Fibroblast of gingiva (primary cell): ENCODE results near the gene SHISA6.
"Not testable (repeated sequence)": the region's sequence is repeated elsewhere in the genome, so short reads cannot be mapped to it uniquely, and the experiment has no call there.

ENCODE experiments used
- DNase-seq: peaks from one replicate; pipeline ENCODE4 v3.0.0-alpha.2; 2011; ENCODE audit warnings: low read depth

Gene SHISA6

DNA sequence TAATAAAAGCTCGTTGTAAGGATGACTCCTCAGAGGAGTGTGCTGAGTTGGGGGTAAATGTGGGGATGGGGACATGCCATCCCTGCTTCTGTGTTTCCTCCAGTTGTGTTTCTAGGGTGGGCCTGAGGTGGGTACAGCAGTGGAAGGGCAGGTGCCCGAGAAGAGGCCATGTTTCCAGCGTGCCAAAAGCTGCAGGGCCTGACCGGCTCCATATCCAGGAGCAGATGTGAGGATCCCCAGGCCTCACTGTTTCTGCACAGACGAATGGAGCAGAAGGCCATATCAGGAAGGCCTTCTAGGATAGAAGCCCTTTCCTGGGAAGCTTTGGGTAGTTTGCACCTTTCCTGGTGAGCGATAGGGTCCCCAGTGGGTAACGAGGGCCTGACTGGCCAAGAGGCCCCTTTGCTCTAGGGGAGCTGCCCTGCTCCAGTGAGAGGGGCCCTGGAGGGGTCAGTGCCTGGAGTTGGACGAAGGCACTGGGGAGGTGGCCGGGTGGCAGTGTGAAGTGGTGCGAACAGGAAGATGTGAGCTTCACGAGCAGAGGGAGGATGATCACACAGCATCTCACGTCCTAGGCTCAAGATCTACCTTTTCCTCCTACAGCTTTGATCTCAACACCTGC lies 62.9 kb downstream of the SHISA6 start:
- DNase-seq: no peak

DNA sequence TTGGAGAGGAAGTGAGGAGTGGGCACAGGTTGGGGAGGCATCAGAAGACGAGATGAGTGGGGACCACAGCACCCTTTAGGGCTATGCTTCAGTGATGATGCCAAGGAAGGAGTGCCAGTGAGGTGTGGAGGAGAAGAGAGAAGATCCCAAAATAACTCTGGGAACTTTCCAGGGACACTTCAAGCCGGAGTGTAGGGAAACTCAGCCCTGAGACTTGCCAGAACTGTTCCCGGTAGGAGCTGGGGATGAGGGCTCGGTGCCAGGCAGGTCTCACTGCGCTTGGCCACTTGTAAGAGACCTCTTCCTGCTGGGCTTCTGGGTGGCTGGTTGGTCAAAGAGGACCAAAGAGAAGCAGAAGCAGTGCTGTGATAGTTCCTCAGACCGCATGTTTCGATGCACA lies 63.6 kb downstream of the SHISA6 start:
- DNase-seq: no peak

DNA sequence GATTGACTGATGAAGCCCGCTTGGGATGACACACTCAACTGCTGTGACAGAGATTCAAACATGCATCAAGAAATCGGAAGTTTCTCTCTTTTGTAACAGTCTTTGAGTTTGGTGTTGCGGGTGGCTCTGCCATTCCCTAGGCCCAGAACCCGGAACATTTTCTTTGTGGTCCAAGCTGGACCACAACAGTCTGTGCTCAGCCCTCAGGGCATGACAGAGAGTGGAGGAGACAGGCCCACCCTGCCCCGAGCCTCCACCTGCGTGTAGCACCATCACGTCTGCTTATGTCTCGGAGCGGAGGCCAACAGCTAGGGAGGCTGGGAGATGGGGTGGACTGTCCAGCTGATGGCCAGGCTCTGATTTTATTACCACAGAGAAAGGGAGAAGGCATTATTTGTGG lies 64.5 kb downstream of the SHISA6 start:
- no peak for DNase-seq

DNA sequence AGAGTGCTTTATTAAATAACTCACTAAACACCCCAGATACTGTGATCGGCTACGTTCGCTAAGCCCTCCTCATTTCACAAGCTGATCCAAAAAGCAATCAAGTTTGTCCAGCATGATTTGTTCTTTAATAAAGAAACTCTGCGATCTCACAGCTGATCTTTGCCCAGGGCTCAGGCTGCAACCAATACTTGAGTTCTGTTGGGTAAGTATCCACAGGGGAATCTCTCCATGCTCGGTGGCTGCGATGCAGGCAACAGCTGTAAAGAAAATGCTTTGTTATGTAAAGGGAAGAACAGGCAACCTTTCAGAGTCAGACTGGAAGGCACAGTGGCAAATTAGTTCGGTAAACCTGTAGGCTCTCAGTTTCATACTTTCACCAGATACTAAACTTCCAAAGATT lies 67.5 kb downstream of the SHISA6 start:
- DNase-seq: no peak

DNA sequence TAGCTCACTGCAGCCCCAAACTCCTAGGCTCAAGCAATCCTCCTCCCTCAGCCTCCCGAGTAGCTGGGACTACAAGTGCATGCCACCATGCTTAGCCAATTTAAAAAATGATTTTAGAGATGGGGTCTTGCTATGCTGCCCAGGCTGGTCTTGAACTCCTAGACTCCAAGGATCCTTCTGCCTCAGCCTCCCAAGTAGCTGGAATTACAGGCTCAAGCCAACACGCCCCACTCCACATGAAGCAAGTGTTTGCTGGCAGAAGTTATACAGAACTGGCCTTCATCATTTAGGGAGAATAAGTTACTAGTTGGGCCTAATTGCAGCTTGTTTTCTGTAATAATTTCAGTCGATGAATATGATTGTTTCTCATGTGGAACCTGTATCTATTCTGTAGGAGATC lies 68.0 kb downstream of the SHISA6 start:
- DNase-seq: no peak

DNA sequence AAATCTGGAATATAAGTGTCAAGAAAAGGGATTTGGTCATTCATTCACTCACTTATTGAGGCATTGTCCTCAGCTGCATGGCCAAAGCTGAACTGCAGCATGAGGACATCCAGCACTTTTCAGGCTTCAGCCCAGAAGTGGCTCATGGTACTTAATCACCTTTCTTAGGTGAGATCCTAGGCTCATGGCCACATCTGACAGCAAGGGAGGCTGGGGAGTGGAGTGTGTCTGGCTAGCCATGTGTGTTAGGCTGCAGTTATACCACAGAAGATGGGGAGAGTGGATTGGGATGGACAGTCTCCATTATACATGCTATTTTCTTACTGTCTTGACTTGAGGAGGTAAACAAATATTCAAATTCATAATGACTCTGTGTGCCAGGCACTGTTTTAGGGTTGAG lies 68.8 kb downstream of the SHISA6 start:
- DNase-seq: no peak

DNA sequence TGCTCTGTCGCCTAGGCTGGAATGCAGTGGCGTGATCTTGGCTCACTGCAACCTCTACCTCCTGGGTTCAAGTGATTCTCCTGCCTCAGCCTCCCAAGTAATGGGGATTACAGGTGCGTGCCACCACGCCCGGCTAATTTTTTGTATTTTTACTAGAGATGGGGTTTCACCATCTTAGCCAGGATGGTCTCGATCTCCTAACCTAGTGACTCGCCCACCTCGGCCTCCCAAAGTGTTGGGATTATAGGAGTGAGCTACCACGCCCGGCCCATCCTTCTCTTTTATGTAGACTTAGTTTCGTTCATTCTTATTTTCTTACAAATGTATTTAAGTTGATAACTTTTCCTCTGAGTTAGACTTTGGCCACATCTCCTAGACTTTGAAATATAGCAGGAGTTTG lies 75.4 kb downstream of the SHISA6 start:
- not testable (repeated sequence) for DNase-seq

DNA sequence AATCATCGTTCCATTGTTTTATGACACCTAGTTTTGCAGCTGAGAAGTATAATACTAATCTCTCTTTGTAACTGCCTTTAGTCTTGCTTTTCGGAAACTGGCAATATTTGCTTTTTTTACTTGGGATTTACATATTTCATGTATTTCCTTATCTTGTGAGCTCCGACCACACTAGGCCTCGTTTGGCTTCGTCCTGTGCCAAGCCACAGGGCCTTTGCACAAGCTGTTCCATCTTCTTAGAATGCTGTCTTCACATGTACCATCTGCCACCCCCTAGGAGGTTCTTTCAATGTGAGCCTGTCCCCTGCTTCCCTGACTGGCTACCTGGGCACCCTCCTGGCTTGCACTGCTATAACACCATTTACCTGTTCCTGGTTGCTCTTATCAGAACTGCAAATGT lies 77.2 kb downstream of the SHISA6 start:
- no peak for DNase-seq

DNA sequence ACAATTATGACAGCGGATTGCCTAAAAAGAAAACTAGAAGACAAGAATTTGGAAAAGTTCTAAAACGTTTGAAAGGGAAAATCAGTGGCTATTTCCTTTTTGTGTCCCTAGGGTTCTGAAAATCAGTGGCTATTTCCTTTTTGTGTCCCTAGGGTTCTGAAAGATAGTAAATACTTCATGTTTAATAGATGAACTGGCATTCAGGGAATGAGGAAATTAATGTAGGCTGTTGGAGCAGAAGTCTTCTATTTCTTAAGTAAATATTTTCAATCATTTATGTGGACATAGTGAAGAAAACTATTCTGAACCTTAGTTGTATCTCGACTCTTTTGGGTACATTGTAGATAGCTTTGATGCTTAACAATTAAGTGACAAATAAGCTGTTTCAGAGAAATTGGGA lies 78.9 kb downstream of the SHISA6 start:
- no peak for DNase-seq

DNA sequence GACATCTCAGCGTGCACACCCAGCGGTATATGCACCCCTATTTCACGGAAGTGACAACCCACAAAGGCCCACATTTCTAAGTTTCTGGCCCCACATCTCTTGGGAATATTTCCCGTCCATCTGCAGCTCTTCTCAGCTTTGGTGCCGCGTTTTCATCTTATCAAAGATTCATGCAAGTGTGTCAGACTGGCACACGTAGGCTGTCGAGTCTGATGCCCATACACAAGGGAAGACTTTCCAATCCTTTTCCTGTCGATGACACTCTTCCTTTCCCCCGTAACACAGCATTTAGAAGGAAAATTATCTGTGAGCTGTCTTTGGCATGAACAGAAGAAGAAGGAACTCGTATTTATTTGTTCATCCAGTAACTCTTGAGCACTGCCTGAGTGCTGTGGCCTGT lies 83.0 kb downstream of the SHISA6 start:
- DNase-seq: no peak

DNA sequence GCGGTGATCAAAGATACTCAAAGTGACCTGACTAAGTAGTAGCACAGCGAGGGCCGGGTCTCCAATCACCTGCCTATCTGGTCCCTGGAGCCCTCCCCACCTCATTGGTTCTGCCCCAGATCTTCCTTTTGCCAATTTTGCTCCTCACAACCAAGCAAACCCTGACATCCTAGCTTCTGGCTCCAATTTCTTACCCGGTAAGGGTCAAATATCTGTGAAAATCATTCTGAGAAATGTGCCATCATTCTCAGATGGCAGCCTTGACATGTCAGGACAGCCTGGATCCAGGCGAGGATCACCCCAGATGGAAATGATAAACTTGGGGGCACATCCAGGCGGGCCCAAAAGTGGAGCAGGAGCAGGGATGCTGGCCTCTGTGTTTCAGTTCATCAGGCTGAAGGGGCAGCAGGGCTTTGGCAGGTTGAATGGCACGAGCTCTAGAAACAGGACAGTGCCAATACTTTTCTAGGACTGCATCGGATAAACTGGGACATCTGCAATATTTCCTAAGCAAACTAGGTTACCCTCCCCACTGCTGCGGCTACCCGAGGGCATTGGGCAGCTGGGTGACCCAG lies 83.9 kb downstream of the SHISA6 start:
- no peak for DNase-seq

DNA sequence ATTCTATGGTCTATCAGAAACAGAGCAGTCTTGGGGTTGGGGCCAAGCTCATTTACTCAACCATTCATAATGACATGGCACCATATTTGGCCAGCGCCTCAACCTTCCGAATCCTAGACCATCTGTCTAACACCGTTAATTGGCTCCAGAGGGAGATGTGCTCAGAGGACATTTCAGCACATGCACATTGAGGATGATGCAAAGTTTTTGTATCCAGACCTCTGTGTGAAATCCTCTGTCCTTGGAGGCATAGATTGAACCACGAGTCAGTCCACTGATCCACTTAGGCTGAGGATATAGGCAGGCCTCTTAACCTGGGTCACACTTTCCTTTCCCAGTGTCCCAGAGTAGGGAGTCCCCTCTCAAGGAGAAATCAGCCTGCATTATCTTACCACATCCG lies 85.5 kb downstream of the SHISA6 start:
- no peak for DNase-seq

DNA sequence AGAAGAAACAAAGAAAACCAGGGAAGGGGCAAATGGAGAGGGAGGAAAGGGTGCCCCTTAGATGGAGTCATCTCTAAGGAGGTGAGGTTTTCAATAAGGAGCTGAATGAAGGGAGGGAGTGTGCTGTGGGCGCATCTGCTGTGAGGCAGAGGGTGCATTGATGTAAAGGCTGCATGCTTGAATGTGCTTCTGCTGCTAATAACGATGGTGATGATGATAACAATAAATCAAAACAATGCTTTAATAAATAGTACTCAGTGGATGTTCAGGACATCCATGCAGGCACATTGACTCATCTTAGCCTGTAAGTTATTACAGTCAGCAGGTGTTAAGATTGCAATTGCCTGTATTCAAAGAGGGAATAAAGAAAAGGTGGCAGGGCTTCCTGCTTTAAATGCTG lies 87.8 kb downstream of the SHISA6 start:
- no peak for DNase-seq

DNA sequence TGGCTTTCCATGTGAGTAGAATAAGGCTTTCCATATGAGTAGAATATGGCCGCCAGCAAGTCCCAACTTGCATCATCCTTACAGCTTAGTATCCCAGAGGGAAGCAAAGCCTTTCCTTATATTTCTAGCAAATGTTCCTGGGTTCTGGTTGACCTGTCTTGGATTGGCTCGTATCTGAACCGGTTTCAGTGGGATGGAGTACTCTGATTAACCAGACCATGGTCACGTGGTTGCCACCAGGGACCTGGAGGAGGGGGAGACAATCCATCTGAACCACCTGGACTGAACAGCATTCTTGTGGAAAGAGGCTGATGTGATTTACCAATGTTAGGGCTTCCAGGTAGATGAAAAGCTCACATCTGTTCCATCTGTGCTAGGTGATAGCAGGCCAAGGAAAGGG lies 89.0 kb downstream of the SHISA6 start:
- DNase-seq: no peak

DNA sequence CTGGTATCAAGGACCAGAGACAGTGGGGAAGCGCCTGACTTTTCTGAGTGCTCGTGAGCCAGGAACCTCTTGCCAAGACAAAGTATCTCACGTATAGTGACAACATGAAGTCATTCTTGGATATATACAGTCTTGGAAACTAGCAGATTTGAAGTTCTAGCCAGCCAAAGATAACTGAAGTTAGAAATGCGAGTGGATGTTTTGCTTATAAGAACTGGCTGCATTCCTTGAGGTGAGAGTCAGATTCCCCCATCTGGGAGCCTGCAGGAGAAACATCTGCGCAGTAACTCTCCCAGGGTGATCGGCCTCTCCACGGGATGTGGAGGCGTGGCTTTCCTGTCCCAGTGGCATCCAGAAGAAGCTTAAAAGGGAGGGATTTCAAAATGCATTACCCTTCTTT lies 89.8 kb downstream of the SHISA6 start:
- no peak for DNase-seq

DNA sequence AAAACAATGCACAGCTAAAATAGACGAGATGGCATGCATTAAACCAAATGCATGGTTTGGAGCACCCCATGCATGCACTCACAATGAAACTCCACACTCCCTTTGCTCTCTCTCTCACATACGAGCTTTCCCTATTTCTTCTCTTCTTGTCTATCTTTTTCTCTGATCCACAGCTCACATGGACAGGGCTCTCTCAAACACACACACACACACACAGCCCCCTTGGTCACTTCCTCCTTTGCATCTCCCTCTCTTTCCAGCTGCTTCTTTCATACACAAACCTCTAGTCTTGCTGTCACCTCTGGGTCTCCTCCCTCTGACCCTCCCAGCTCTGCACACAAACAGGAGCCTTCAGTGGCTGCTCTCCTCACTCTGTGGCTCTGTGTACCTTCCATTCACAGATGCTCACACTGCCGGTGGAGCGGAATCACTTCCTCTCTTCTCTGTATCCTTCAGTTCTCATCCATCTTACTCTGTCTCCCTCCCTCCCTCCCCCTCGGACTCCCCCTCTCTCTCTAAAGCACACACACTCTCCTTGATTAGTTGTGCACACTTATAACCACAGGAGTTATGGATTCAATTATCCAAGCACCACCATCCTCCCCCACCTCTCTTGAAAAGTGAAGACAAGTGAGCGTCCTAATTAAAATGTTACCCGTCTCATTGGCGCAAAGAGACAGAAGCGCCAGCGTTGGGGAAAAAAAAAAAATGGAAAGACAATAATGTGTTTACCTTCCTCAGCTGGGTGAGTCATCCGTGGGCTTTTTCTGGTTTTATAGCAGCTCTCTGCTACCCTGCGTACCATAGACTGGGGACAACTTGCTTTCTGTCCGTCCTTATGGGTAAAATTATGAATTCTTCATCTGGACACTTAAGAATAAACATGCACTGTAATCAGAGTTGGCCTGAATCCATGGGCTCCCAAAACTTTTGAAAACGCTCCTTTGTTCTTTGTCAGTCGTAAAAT lies 90.8 kb downstream of the SHISA6 start:
- no peak for DNase-seq

DNA sequence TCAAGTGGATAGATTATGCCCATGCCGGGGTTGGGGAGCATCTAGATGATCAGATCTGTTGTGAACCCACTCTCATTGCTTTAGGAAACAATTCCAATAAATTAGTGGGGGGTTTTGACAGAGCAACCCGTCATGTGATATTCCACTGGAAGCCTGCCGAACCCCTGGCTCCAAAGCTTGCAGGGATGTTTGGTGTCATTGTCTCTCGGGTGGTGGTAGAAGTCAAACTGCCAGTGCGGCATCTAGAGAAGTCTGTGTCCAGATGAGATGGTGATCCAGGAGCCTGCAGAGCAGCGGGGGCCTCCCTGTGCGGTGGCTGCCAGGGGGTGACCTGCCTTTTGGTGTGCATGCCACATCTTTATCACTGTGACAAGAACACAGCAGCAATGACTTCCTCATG lies 91.7 kb downstream of the SHISA6 start:
- DNase-seq: no peak

DNA sequence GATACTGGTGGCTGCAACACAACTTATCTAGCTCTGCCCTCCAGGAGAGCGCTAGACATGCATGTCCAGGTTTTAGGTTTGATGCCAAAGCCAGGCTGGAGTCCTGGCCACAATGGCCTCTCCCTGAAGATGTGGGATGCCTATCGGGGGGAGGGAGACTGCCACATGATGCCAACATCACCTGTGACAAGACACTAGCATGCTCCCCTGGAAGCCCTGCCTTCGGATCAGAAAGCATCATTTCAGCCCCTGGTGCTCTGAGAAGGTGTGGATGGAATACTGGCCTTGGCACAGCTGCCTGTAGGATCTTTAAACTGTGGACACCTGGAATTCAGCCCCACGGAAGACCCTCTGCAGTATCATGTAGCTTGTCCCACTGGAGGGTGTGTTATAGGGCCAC lies 93.5 kb downstream of the SHISA6 start:
- no peak for DNase-seq

DNA sequence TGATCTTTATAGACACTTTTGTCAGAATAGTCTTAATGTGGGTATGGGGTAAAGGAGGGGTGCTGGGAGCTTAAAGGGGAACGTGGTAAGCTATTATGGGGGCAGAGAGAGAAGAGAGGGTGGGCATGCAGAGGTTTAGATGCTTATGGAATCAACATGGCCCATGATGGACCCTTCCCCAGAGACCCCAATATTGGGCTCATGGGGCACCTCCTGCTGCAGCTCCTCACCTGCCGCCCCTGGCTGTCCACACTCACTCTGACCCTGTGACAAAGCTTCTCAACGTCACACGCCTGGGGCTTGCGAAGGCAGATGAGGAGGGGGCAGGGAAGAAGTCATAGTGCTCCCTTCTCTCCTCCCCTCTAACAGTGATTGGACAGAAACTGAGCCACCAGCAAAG lies 95.3 kb downstream of the SHISA6 start:
- no peak for DNase-seq

DNA sequence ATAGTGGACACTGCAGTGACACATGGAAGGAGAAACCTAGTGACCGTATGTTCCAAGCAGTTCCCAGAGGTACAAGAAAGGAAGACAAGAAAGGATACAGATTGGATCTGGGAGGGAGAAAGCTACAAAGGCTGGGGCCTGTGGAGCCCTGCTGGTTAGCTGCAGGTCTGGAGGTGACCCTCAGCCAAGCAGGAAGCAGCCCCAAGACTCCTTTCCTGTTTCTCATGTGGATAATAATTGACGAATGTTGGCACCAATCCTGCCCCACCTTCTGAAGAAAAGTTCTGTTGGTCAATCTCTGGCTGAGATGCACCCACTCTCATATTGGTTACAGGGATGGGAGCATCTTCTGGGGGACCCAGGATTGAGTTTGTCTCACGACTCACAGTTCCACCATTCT lies 99.8 kb downstream of the SHISA6 start:
- DNase-seq: no peak

DNA sequence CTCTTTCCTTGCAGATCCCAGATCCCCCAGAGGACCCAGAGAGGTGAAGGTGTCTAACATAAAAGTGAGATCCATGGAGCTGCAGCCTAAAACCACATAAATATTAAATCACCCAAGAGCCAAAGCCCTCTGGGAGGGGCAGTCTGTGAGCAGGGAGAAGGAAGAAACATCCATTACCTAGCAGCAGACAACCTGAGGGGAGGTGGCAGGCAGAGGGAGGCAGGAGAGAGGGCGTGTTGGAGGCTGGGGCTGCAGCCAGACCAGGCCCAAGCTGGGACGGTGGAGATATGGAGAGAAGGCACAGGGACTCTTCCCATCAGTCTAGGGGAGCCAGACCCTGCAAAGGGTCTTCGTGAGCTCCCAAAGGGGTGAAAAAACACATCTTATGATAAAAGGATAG lies 101.1 kb downstream of the SHISA6 start:
- DNase-seq: no peak

DNA sequence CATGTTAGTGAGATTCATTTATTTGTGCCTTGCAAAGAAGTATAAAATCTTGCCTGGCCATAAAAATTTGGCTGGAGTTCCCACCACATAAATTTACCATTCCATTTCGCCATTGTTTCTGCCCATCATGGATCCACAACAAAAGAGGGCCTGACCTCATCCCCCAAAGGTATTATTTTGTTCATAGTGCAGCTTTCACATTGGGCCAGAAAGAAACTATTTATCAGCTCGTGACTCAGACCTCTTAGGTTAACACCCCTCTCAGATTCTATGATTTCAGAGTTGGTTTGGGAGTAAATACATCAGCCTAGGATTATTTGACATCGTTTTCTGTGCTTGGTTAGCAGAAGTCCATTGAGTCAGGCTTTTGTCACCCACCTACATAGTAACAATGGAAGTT lies 108.1 kb downstream of the SHISA6 start:
- DNase-seq: no peak

DNA sequence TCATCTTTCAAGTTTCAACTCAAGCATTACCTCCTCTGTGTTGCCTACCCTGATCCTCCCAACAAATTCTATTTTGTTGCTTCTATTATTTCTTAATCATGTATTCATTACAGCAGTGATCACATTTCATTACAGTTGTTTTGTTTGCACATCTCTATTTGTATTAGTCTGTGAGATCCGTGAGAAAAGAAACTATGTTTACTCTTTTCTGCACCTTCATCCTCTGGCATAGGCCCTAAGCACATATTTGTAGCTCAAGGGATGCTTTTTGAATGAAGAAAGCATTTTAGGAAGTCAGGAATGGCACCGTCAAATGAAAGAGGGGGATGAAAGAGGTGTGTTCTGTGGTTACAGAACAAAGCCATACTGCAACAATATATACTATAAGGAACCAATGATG lies 110.5 kb downstream of the SHISA6 start:
- DNase-seq: no peak
